GM23248 (cell line): ENCODE results near the gene MRPS30.

ENCODE experiments used
- EZH2 ChIP-seq: fragments of 200-600 bp; sonication (generic); IDR thresholded peaks from 2 replicates; pipeline ENCODE4 v1.6.1; 2018; ENCODE audit warnings: antibody characterized with exemption, mild to moderate bottlenecking; ENCODE audit not compliant: insufficient read depth, poor library complexity, severe bottlenecking
- EZH2phosphoT487 ChIP-seq: fragments of 200-600 bp; sonication (generic); IDR thresholded peaks from 2 replicates; pipeline ENCODE4 v1.6.1; 2018; ENCODE audit warnings: antibody characterized with exemption, moderate library complexity, mild to moderate bottlenecking, low read depth; ENCODE audit not compliant: insufficient read depth

DNA sequence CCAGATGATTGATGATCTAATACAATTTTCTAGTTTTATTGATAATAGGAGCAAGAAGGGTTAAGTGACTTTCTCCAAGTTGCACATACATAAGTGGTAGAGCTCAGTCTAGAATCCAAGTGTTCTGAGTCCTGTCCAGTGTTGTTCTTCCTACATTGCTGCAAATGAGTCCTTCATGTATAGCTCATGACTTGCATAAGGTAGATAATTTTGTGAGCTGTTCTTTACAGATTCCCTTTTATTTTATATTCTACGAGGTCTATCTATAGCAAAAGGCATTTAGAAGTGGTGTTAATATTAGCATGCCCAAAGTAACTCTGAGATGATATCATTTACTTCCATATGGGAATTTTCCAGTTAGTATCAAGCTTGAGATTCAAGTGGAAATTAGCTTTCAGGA lies 20.0 kb downstream of the MRPS30 start:
- no peak for TF ChIP-seq EZH2
- TF ChIP-seq EZH2phosphoT487 = no peak
